Endothelial cell of umbilical vein (primary cell): ENCODE data around the gene CYP46A1. TPM values are rescaled to one million over a fixed set of nuclear protein-coding genes. Genes with fewer than 3 reads are reported as not detected.

Experiments used
- BruUV-seq: library from RNA; stranded (reverse); fragments of 400-500 nt; replicated peaks from 2 replicates; lab custom pipeline; 2021; lab: Mats Ljungman, UMichigan
- CTCF ChIA-PET: fragments of 300-600, 350-600 bp; sonication (Branson Sonifier 250); formaldehyde crosslinking; loops from one replicate; lab custom pipeline; 2021; ENCODE audit warnings: antibody characterized with exemption, inconsistent platforms; lab: Charles Lee
- POLR2A ChIA-PET: fragments of 300-600, 350-600 bp; sonication (Branson Sonifier 250); formaldehyde crosslinking; loops from one replicate; lab custom pipeline; 2021; ENCODE audit warnings: antibody characterized with exemption, inconsistent platforms; lab: Charles Lee
- DNase-seq: peaks from one replicate; pipeline ENCODE4 v3.0.0-alpha.2; 2011; ENCODE audit warnings: low read depth, low spot score
- FAIRE-seq: peaks from 2 replicates; lab custom pipeline; 2011; peaks lifted over from hg19 to GRCh38; lab: Jason Lieb, UNC
- H2AFZ ChIP-seq: 2 replicates; pipeline ENCODE4 v1.6.0; 2012; ENCODE audit warnings: low read depth, low read length, control low read depth, inconsistent platforms
- H3K27ac ChIP-seq: 2 replicates; pipeline ENCODE4 v1.5.1; 2011; ENCODE audit warnings: low read depth, mild to moderate bottlenecking, control low read depth, low read length, moderate library complexity; ENCODE audit not compliant: insufficient read depth
- H3K27me3 ChIP-seq, 2 experiments: 2 replicates each; pipeline versions ENCODE4 v1.6.0 to v1.6.1; 2011; ENCODE audit warnings: low read length in 2 of 2, mixed read lengths in 1 of 2; ENCODE audit not compliant: control insufficient read depth in 2 of 2, insufficient read depth in 2 of 2
- H3K36me3 ChIP-seq, 2 experiments: 2 replicates in 1 of 2; 3 replicates in 1 of 2; pipeline ENCODE4 v1.5.1; 2011; ENCODE audit warnings: low read length in 2 of 2, mild to moderate bottlenecking in 1 of 2, moderate library complexity in 1 of 2; ENCODE audit not compliant: control insufficient read depth in 2 of 2, insufficient read depth in 2 of 2; ENCODE audit errors: extremely low read depth in 1 of 2
- H3K4me1 ChIP-seq: 3 replicates; pipeline ENCODE4 v1.5.1; 2011; ENCODE audit warnings: mild to moderate bottlenecking, low read length; ENCODE audit not compliant: control insufficient read depth, insufficient read depth; ENCODE audit errors: extremely low read depth
- H3K4me2 ChIP-seq: 2 replicates; pipeline ENCODE4 v1.6.1; 2011; ENCODE audit warnings: low read length, control low read depth, mixed read lengths; ENCODE audit not compliant: insufficient read depth
- H3K4me3 ChIP-seq, 3 experiments: fragments of 200-600 bp in 1 of 3; sonication (generic), shearing (Covaris generic) in 1 of 3; replicated peaks in 1 of 3; 2 replicates each; pipeline ENCODE4 v1.5.1; 2011 to 2016; ENCODE audit warnings: control low read depth in 3 of 3, low read length in 3 of 3, mild to moderate bottlenecking in 2 of 3, inconsistent platforms in 1 of 3, low read depth in 1 of 3, moderate library complexity in 1 of 3; ENCODE audit not compliant: insufficient read depth in 1 of 3
- H3K79me2 ChIP-seq: 2 replicates; pipeline ENCODE4 v1.6.0; 2012; ENCODE audit warnings: low read length, inconsistent platforms; ENCODE audit not compliant: control insufficient read depth, insufficient read depth
- H3K9ac ChIP-seq: replicated peaks from 2 replicates; pipeline ENCODE3; 2011; ENCODE audit warnings: low read length, control low read depth; ENCODE audit not compliant: insufficient read depth; ENCODE audit errors: extremely low read depth
- H3K9me1 ChIP-seq: replicated peaks from 3 replicates; pipeline ENCODE4 v1.6.0; 2011; ENCODE audit warnings: mild to moderate bottlenecking, low read length; ENCODE audit not compliant: control insufficient read depth, insufficient read depth; ENCODE audit errors: extremely low read depth
- H3K9me3 ChIP-seq: replicated peaks from 2 replicates; pipeline ENCODE4 v1.5.1; 2012; ENCODE audit warnings: low read length, inconsistent platforms; ENCODE audit not compliant: control insufficient read depth, insufficient read depth
- H4K20me1 ChIP-seq: replicated peaks from 2 replicates; pipeline ENCODE3; 2011; ENCODE audit warnings: mild to moderate bottlenecking, low read length; ENCODE audit not compliant: control insufficient read depth, insufficient read depth; ENCODE audit errors: extremely low read depth
- FOS ChIP-seq: IDR thresholded peaks from 2 replicates; pipeline ENCODE4 v1.6.1; 2011; ENCODE audit warnings: mild to moderate bottlenecking, low read length, moderate library complexity, borderline replicate concordance; ENCODE audit not compliant: insufficient read depth
- GATA2 ChIP-seq: IDR thresholded peaks from 2 replicates; pipeline ENCODE4 v1.7.0; 2011; ENCODE audit warnings: low read depth, mild to moderate bottlenecking, moderate library complexity, mixed read lengths, low read length; ENCODE audit not compliant: insufficient read length, insufficient read depth
- MYC ChIP-seq: IDR thresholded peaks from one replicate; pipeline ENCODE4 v1.6.1; 2011; ENCODE audit warnings: mild to moderate bottlenecking, low read depth, low read length
- POLR2A ChIP-seq: IDR thresholded peaks from 2 replicates; pipeline ENCODE4 v1.6.1; 2012; ENCODE audit warnings: low read depth, mild to moderate bottlenecking, control low read depth, low read length
- dilution Hi-C: fragments of 300-500 bp; cut with MboI; formaldehyde crosslinking; loops from one replicate; pipeline ENCODE4 v1.15.0; 2019; ENCODE audit warnings: low sequenced_read_pairs; ENCODE audit not compliant: extremely low pct_ligation_motif_present
- intact Hi-C: fragments of 100-400 bp; cut with micrococcal nuclease; formaldehyde crosslinking; loops from one replicate; pipeline ENCODE4 v1.10.0; 2022
- polyA plus RNA-seq, 4 experiments: library from polyadenylated mRNA; depleted of rRNA in 3 of 4; stranded (reverse) in 3 of 4; unstranded in 1 of 4; fragments of >200 nt; gene quantifications; 2 replicates each; pipeline versions ENCODE4 v1.2.1 to v1.2.3, GENCODE V29; 2011 to 2012; ENCODE audit warnings: missing spikeins in 1 of 4
- total RNA-seq: library from RNA; stranded (reverse); gene quantifications from 2 replicates; pipeline ENCODE4 v1.2.3, GENCODE V29; 2021
- TF ChIP-seq, protein P1 (sequence below), 2 donors: IDR thresholded peaks; 1 replicate in 1 of 2; 2 replicates in 1 of 2; pipeline ENCODE4 v1.5.1; 2011; ENCODE audit warnings: low read length in 2 of 2, mild to moderate bottlenecking in 2 of 2, moderate library complexity in 2 of 2, control low read depth in 1 of 2, inconsistent platforms in 1 of 2, low read depth in 1 of 2; ENCODE audit not compliant: insufficient read depth in 1 of 2; ENCODE audit errors: extremely low read depth in 1 of 2

The CYP46A1 gene
- total and polyA plus RNA-seq, 2 donors (not counting 3 experiments of a cell fraction or from before 2014, with no cell fraction given) = 0.03 to 0.24 TPM

DNA sequence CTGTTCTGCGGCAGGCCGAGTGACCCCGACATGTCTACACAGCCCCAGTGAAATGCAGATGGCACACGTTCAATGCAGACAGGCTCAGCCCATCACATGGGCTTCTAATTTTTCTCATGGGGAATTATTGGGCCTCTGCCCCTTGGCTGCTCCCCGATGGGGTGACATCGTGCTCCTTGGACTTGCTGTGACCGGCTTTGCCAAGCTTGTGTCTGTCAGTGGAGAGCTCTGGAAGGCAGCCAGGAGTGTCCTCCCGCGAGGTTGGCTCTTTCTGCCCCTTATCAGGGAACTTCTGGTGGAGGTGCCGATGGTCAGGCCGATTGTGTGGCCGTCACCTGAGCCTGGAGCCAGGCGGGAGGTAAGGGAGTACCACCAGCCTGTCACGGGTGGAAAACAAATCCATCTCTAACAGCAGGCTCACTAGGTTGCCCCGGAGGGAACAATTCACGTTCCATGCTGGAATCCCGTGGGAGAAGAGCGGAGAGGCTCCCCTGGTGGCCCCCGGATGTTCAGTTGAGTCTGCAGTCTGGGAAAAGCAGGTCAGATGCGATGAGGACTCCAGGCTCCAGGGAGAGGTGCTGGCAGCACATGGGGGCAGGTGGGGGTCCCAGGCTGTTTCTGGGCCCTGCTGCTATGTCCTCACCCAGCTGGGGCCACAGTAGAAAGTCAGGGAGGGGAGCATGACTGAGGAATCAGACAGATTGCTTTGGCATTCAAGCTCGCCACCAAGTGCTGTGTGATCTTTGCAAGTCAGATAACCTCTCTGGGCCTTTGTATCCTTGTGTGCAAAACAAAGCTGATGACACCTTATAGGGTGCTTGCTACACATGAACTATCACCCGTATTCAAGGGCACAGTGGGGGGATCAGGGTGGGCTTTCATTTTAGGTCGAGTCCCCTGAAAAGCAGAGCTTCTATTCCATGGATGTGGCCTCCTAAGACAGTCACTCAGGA lies 65.9 kb downstream of the CYP46A1 start:
- H3K79me2 ChIP-seq = no peaks in the 10 kb centered on the region
- H3K36me3 ChIP-seq = no peaks in the 10 kb centered on the region
- no peak for TF ChIP-seq GATA2
- H3K27me3 ChIP-seq = no peaks in the 10 kb centered on the region
- DNase-seq (no peak), FAIRE-seq (no peak)
- H4K20me1 ChIP-seq = no peaks in the 10 kb centered on the region
- no peaks in the 10 kb centered on the region for H3K9me1 ChIP-seq
- H3K4me3 ChIP-seq = no peak overlapping the region
- no peak overlapping the region for H3K9ac ChIP-seq
- H3K4me1 ChIP-seq = peaks cover 62% of the 10 kb centered on the region
- H3K9me3 ChIP-seq = no peaks in the 10 kb centered on the region
- POLR2A ChIA-PET = no interaction called here
- no TSS peak for BruUV-seq
- no peak overlapping the region for H3K4me2 ChIP-seq
- dilution Hi-C loops = no loop called here
- CTCF ChIA-PET = interaction anchor here (1.0 to 2.7 kb wide), 5 partner anchors 9 to 19 kb away, joined by 3 to 16 read pairs (median 4); no protein-coding TSS in a partner anchor
- H2AFZ ChIP-seq = no peak overlapping the region
- intact Hi-C loops = loop anchor here (5.0 to 10.0 kb wide), 3 partner anchors 148 to 635 kb away; partner anchors contain the start of gene CCDC85C
- H3K27ac ChIP-seq = no peak overlapping the region

DNA sequence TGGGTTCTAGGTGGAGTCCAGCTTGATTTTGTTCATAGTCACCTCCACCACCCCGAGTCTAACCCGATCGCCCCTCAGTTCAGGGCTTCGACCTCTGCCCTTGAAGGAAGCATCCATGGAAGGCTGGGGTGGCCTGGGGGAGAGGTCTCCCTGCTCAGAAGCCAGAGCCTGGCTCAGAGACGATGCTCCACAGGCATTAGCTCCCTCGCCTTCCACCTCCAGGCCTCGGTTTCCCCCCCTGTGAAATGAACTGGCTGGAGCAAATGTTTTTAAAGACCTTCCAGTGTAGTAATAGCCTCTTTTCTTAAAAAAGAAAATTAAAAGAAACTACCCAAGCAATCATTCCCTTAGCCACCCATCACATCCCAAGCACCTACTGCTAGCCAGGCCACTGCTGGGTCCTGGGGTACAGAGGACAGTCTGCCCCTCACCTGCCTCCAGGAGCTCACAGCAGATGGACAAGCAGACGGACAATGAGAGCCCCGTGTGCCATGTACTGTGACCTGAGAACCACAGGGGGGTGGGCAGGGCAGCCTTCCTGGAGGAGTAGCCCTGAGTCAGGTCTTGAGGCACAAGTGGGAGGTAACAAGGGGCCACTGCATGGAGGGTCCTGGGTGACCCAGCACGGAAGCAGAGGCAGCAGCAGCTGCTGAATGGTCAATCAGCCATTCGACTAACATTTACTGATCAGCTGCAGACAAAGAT lies 66.8 kb downstream of the CYP46A1 start:
- H3K9me1 ChIP-seq = no peaks in the 10 kb centered on the region
- H3K4me2 ChIP-seq = no peak overlapping the region
- no TSS peak for BruUV-seq
- no peak for FAIRE-seq
- dilution Hi-C loops (no loop called here), intact Hi-C loops (loop anchor here (5.0 to 10.0 kb wide), 3 partner anchors 149 to 634 kb away; partner anchors contain the start of gene CCDC85C)
- no peaks in the 10 kb centered on the region for H3K36me3 ChIP-seq
- TF ChIP-seq GATA2 (no peak), FOS (no peak), MYC (no peak), POLR2A (no peak)
- TF ChIP-seq, protein P1, sequence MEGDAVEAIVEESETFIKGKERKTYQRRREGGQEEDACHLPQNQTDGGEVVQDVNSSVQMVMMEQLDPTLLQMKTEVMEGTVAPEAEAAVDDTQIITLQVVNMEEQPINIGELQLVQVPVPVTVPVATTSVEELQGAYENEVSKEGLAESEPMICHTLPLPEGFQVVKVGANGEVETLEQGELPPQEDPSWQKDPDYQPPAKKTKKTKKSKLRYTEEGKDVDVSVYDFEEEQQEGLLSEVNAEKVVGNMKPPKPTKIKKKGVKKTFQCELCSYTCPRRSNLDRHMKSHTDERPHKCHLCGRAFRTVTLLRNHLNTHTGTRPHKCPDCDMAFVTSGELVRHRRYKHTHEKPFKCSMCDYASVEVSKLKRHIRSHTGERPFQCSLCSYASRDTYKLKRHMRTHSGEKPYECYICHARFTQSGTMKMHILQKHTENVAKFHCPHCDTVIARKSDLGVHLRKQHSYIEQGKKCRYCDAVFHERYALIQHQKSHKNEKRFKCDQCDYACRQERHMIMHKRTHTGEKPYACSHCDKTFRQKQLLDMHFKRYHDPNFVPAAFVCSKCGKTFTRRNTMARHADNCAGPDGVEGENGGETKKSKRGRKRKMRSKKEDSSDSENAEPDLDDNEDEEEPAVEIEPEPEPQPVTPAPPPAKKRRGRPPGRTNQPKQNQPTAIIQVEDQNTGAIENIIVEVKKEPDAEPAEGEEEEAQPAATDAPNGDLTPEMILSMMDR (IDR thresholded peaks at IDR 0.05; ENCODE audit: extremely low read depth in 1 of 2, insufficient read depth in 1 of 2, low read depth in 1 of 2, low read length in 2 of 2) = no peak
- H3K27me3 ChIP-seq = no peaks in the 10 kb centered on the region
- DNase-seq = no peak
- H3K9me3 ChIP-seq = no peaks in the 10 kb centered on the region
- ChIA-PET CTCF (interaction anchor here (1.0 to 2.7 kb wide), 6 partner anchors 8 to 20 kb away, joined by 3 to 16 read pairs (median 5); no protein-coding TSS in a partner anchor), POLR2A (no interaction called here)
- no peaks in the 10 kb centered on the region for H4K20me1 ChIP-seq
- H3K9ac ChIP-seq = no peak overlapping the region
- no peak overlapping the region for H3K4me3 ChIP-seq
- no peak overlapping the region for H3K27ac ChIP-seq
- peaks cover 62% of the 10 kb centered on the region for H3K4me1 ChIP-seq
- no peaks in the 10 kb centered on the region for H3K79me2 ChIP-seq
- no peak overlapping the region for H2AFZ ChIP-seq
